K562 (cell line): ENCODE data around the gene HDAC10. TPM values are rescaled to one million over a fixed set of nuclear protein-coding genes. Genes with fewer than 3 reads are reported as not detected.
A peak's percentile ranks its signal among the peaks of the same experiment; 100 is the strongest.

ENCODE experiments used
- ATAC-seq: fragments of 200-7000 bp; cut with Tn5 transposase; 3 replicates; pipeline ENCODE4 v1.9.1; 2020; ENCODE audit warnings: moderate library complexity
- BruUV-seq: library from RNA; stranded (reverse); fragments of 400-500 nt; replicated peaks from 2 replicates; lab custom pipeline; 2021; lab: Mats Ljungman, UMichigan
- CTCF ChIA-PET: fragments of 300-600 bp; formaldehyde crosslinking; extraction: SDS; loops from one replicate; lab custom pipeline; 2021; ENCODE audit warnings: low intra/inter-chr PET ratio; lab: Yijun Ruan, JAX
- POLR2A ChIA-PET: fragments of 300-600, 350-650 bp; sonication (Branson Sonifier 250); formaldehyde crosslinking; extraction: SDS; loops from one replicate; lab custom pipeline; 2021; ENCODE audit warnings: antibody characterized with exemption, inconsistent platforms; lab: Yijun Ruan, JAX
- DNase-seq, 4 experiments: peaks; one replicate each; pipeline versions ENCODE4 v3.0.0 to v3.0.0-alpha.2; 2011 to 2018; ENCODE audit warnings: low spot score in 3 of 4, mixed read lengths in 3 of 4; ENCODE audit errors: extremely low read depth in 1 of 4
- FAIRE-seq: peaks from 2 replicates; lab custom pipeline; 2011; peaks lifted over from hg19 to GRCh38; lab: Jason Lieb, UNC
- H2AFZ ChIP-seq: 2 replicates; pipeline ENCODE4 v1.6.0; 2011; ENCODE audit warnings: low read depth, low read length, control low read depth, inconsistent platforms
- H3K27ac ChIP-seq: fragments of 200-600 bp; 3 replicates; pipeline ENCODE4 v1.8.0; 2011; ENCODE audit warnings: low read depth, mild to moderate bottlenecking, control low read depth, inconsistent platforms, low read length, moderate library complexity, mixed read lengths; ENCODE audit errors: extremely low read depth
- H3K27me3 ChIP-seq, 2 experiments: fragments of 300-600 bp in 1 of 2; 2 replicates in 1 of 2; 3 replicates in 1 of 2; pipeline versions ENCODE4 v1.6.0 to v1.8.0; 2011; ENCODE audit warnings: inconsistent platforms in 2 of 2, low read length in 2 of 2, mild to moderate bottlenecking in 1 of 2, mixed read lengths in 1 of 2, moderate library complexity in 1 of 2; ENCODE audit not compliant: control insufficient read depth in 2 of 2, insufficient read depth in 2 of 2
- H3K36me3 ChIP-seq: fragments of 300-600 bp; 3 replicates; pipeline ENCODE4 v1.8.0; 2011; ENCODE audit warnings: mild to moderate bottlenecking, low read length, inconsistent platforms; ENCODE audit not compliant: control insufficient read depth, insufficient read depth
- H3K4me1 ChIP-seq, 2 experiments: fragments of 200-600 bp in 1 of 2; replicated peaks in 1 of 2; 2 replicates in 1 of 2; 3 replicates in 1 of 2; pipeline versions ENCODE4 v1.5.1 to v1.8.0; 2011; ENCODE audit warnings: inconsistent platforms in 2 of 2, low read length in 2 of 2, mild to moderate bottlenecking in 1 of 2, mixed read lengths in 1 of 2, moderate library complexity in 1 of 2; ENCODE audit not compliant: control insufficient read depth in 2 of 2, insufficient read depth in 2 of 2
- H3K4me2 ChIP-seq: 2 replicates; pipeline ENCODE4 v1.6.1; 2011; ENCODE audit warnings: low read length, control low read depth, inconsistent platforms, mixed read lengths; ENCODE audit not compliant: insufficient read depth
- H3K4me3 ChIP-seq: fragments of 200-600 bp; sonication (generic), shearing (Covaris generic); 2 replicates; pipeline ENCODE4 v1.5.1; 2016; ENCODE audit warnings: control low read depth, inconsistent platforms
- H3K79me2 ChIP-seq: fragments of 200-600 bp; 3 replicates; pipeline ENCODE4 v1.8.0; 2011; ENCODE audit warnings: low read length, inconsistent platforms; ENCODE audit not compliant: control insufficient read depth, insufficient read depth
- H3K9ac ChIP-seq, 2 experiments: 2 replicates each; pipeline versions ENCODE4 v1.6.0 to v1.6.1; 2011; ENCODE audit warnings: low read depth in 2 of 2, low read length in 2 of 2, control low read depth in 1 of 2, inconsistent platforms in 1 of 2, mild to moderate bottlenecking in 1 of 2, mixed read lengths in 1 of 2; ENCODE audit not compliant: insufficient read depth in 1 of 2
- H3K9me1 ChIP-seq: one replicate; pipeline ENCODE4 v1.6.0; 2011; ENCODE audit warnings: inconsistent platforms, mild to moderate bottlenecking, low read length, moderate library complexity; ENCODE audit not compliant: control insufficient read depth, insufficient read depth
- H3K9me3 ChIP-seq: replicated peaks from 2 replicates; pipeline ENCODE4 v1.5.1; 2011; ENCODE audit warnings: low read depth, low read length, inconsistent platforms; ENCODE audit not compliant: control insufficient read depth, insufficient read depth
- H4K20me1 ChIP-seq: replicated peaks from 2 replicates; pipeline ENCODE4 v1.6.1; 2011; ENCODE audit warnings: low read length, inconsistent platforms, mixed read lengths; ENCODE audit not compliant: control insufficient read depth, insufficient read depth
- ELF1 ChIP-seq: fragments of 200-800 bp; sonication (Bioruptor generic); IDR thresholded peaks from 2 replicates; pipeline ENCODE4 v1.6.1; 2016; ENCODE audit warnings: missing genetic modification characterization, missing compliant biosample characterization
- LCOR ChIP-seq: sonication (generic); formaldehyde crosslinking; IDR thresholded peaks from 2 replicates; pipeline ENCODE4 v1.8.0; 2022; ENCODE audit warnings: mild to moderate bottlenecking, missing genetic modification reagents
- NR2C1 ChIP-seq, 2 experiments: fragments of 450-650 bp; IDR thresholded peaks; 2 replicates each; pipeline ENCODE4 v1.6.1; 2017; ENCODE audit warnings: mild to moderate bottlenecking in 2 of 2, antibody characterized with exemption in 1 of 2, inconsistent platforms in 1 of 2, missing compliant biosample characterization in 1 of 2, missing genetic modification characterization in 1 of 2
- RAD51 ChIP-seq: fragments of 450-650 bp; IDR thresholded peaks from 2 replicates; pipeline ENCODE4 v1.7.1; 2016; ENCODE audit warnings: low read depth, mild to moderate bottlenecking, borderline replicate concordance
- TAF1 ChIP-seq: IDR thresholded peaks from 2 replicates; pipeline ENCODE4 v1.6.1; 2011; ENCODE audit warnings: mild to moderate bottlenecking, low read length, moderate library complexity; ENCODE audit not compliant: insufficient read depth, control insufficient read depth, severe bottlenecking; ENCODE audit errors: extremely low read depth
- WHSC1 ChIP-seq: IDR thresholded peaks from one replicate; pipeline ENCODE4 v1.6.1; 2012; ENCODE audit warnings: low read length, control low read depth, inconsistent platforms
- ZBTB5 ChIP-seq: fragments of 450-650 bp; IDR thresholded peaks from 2 replicates; pipeline ENCODE4 v1.6.1; 2017; ENCODE audit warnings: antibody characterized with exemption
- ZNF23 ChIP-seq: fragments of 250-450 bp; sonication (Bioruptor Pico); IDR thresholded peaks from 2 replicates; pipeline ENCODE4 v1.4.0; 2020; ENCODE audit warnings: mild to moderate bottlenecking
- ZNF583 ChIP-seq: fragments of 250-450 bp; sonication (Bioruptor Pico); IDR thresholded peaks from 2 replicates; pipeline ENCODE4 v1.4.0; 2020
- ZNF609 ChIP-seq: sonication (generic); formaldehyde crosslinking; IDR thresholded peaks from 2 replicates; pipeline ENCODE4 v1.8.1; 2023; ENCODE audit warnings: missing genetic modification reagents, mild to moderate bottlenecking, borderline replicate concordance
- WGBS: fragments of 100-300 bp; shearing (Covaris generic); methylation state at CpG from one replicate; pipeline ENCODE4 v1.1.6; 2016; ENCODE audit warnings: low coverage, mixed read lengths; ENCODE audit not compliant: insufficient coverage; ENCODE audit errors: missing lambda C conversion rate; 5-methylcytosine and 5-hydroxymethylcytosine counted together
- in situ Hi-C: fragments of 300-500 bp; cut with MboI; formaldehyde crosslinking; loops from 4 replicates; pipeline ENCODE4 v1.15.0; 2018; ENCODE audit warnings: inconsistent platforms, mixed read lengths
- intact Hi-C: fragments of 100-400 bp; cut with micrococcal nuclease; formaldehyde crosslinking; loops from 2 replicates; pipeline ENCODE4 v1.14.2; 2022
- polyA plus RNA-seq, 8 experiments: library from polyadenylated mRNA; depleted of rRNA in 4 of 8; stranded (reverse) in 5 of 8; unstranded in 3 of 8; fragments of >200 nt; fragmentation: Nextera tagmentation in 2 of 8; fragmentation: Illumina TruSeq in 1 of 8; extraction: Ambion mirVana in 2 of 8; extraction: Trizol in 1 of 8; gene quantifications; 2 replicates each; pipeline versions ENCODE4 v1.2.1 to v1.2.3, GENCODE V29; 2011 to 2014; ENCODE audit warnings: inconsistent platforms in 1 of 8, missing spikeins in 1 of 8
- total RNA-seq, 7 experiments: library from RNA; depleted of rRNA in 6 of 7; stranded (reverse); fragments of >200 nt in 6 of 7; fragmentation: Illumina TruSeq in 2 of 7; extraction: Trizol in 2 of 7; gene quantifications; 2 replicates each; pipeline versions ENCODE4 v1.2.1 to v1.2.3, GENCODE V29; 2011 to 2021; ENCODE audit warnings: low replicate concordance in 1 of 7
- TF ChIP-seq, protein P1 (sequence below): fragments of 250-450 bp; sonication (Bioruptor Pico); IDR thresholded peaks from 2 replicates; pipeline ENCODE4 v1.8.0; 2022; ENCODE audit warnings: moderate library complexity, mild to moderate bottlenecking, inconsistent platforms

HDAC10 gene
- total and polyA plus RNA-seq, 9 of the 15 experiments (the other 6 are each of a cell fraction or from before 2014, with no cell fraction given): 0.10 to 44.2 (median 6.5) TPM

DNA sequence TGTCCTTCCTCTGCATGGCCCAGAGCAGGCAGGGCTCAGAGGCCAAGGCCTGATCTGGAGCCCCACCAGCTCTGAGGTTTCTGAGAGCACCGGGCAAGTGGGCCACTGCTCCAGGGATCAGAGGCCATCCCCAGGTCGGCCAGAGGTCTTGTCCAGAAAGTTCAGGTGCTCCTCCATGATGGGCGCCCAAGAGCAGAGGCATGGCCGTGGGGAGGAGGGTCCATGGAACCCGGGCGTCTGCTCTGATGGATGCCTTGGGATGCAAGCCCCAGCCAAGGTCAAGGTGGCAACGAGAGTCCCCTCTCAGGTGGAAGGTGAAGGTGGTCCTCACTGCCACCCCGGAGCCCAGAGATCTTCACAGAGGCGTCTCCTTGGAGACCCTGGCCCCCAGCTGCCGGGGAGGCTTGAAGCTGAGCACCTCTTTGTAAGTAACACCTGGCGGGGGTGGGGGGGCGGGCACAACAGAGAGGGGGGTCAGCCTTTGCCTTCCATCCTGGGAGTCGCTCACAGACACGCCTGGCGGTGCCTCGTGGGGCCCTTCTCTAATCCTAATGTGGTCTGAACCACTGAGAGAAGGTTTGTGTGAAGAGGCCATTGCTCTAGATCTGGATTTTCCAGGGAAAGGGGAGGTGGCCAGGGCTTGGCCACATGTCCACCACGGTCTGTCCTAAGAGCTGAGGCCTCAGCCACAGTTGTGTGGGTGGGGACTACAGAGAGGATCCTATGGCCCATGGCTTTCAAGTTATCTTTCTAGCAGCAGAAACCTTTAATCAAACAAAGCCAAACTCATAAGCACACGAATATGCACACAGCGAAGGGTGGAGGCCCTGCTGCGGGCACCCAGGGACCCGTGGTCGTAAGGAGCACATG is 2.2 kb upstream of the HDAC10 start:
- 57% methylated on average over 6 of the region's 22 CpGs for WGBS
- peak overlapping the region in 1 of 2 experiments; percentile 58; a peak in 2 of 4 replicates for H3K9ac ChIP-seq
- TF ChIP-seq WHSC1 (no peak), ZNF609 (no peak), NR2C1 (IDR thresholded peaks at IDR 0.05) (no peak), NR2C1 (tag; IDR thresholded peaks at IDR 0.05) (no peak), ELF1 (tag) (no peak), LCOR (no peak), ZBTB5 (no peak), ZNF23 (CRISPR knock-in tag) (no peak), ZNF583 (no peak), TAF1 (no peak), RAD51 (no peak)
- TF ChIP-seq, protein P1, sequence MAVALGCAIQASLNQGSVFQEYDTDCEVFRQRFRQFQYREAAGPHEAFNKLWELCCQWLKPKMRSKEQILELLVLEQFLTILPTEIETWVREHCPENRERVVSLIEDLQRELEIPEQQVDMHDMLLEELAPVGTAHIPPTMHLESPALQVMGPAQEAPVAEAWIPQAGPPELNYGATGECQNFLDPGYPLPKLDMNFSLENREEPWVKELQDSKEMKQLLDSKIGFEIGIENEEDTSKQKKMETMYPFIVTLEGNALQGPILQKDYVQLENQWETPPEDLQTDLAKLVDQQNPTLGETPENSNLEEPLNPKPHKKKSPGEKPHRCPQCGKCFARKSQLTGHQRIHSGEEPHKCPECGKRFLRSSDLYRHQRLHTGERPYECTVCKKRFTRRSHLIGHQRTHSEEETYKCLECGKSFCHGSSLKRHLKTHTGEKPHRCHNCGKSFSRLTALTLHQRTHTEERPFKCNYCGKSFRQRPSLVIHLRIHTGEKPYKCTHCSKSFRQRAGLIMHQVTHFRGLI (CRISPR knock-in tag): no peak

More for the DNA sequence above, 2.2 kb upstream of the HDAC10 start:
- DNase-seq (no peak), FAIRE-seq (no peak), ATAC-seq (no peak)
- H3K4me1 ChIP-seq: peaks cover 4 to 92% of the 10 kb centered on the region in 2 experiments
- peaks cover 16% of the 10 kb centered on the region for H3K79me2 ChIP-seq
- H3K9me3 ChIP-seq: no peaks in the 10 kb centered on the region
- no peaks in the 10 kb centered on the region for H4K20me1 ChIP-seq
- intact Hi-C loops (no loop called here), in situ Hi-C loops (no loop called here)
- H2AFZ ChIP-seq: no peak overlapping the region
- peaks cover 61% of the 10 kb centered on the region; the same call in 1 of the 3 replicates for H3K36me3 ChIP-seq
- POLR2A ChIA-PET: interaction anchor here (0.6 to 1.6 kb wide), 4 partner anchors 10 to 317 kb away, joined by 3 to 11 read pairs (median 4); no protein-coding TSS in a partner anchor
- no peak overlapping the region for H3K4me2 ChIP-seq
- H3K9me1 ChIP-seq: no peaks in the 10 kb centered on the region
- no TSS peak for BruUV-seq
- no peak overlapping the region for H3K27ac ChIP-seq
- CTCF ChIA-PET: no interaction called here
- H3K27me3 ChIP-seq: no peaks in the 10 kb centered on the region
- no peak overlapping the region for H3K4me3 ChIP-seq
